Measurements from ENCODE around the gene RAPGEF1.

GRCh38 chr9:131714161-131714646 lies 25.7 kb downstream of the RAPGEF1 start:
- TF ChIP-seq SUZ12 (IDR thresholded peaks at IDR 0.05; ENCODE audit: extremely low read depth, insufficient read depth, insufficient read length): no peak
- TF ChIP-seq ZNF274 (IDR thresholded peaks at IDR 0.05; ENCODE audit: low read depth, low read length): no peak

Data from NT2/D1 (cell line).